Measurements from ENCODE around the gene TEAD1.

The TEAD1 gene

DNA sequence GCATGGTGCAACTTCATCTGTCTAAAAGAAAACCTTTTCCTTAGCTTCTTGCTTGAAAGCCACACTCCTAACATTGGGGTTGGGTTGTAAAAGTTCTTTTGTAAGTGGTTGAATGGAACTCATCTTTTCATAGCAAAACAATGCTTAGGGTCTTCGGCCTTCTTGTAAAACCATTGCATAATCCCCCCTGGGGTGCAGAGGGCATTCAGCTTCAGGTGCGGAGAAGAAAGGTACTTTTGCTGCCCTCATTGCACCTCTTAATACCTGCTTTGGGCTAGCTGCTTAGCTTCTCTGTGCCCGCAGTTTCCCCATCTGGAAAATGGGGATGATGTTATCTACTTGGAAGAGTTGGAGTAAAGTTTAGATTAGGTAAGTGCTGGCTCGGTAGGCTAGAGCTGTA, 10.1 kb downstream of the TEAD1 start:
- H3K4me3 ChIP-seq (ENCODE audit: low read depth, low read length) = no peak overlapping the region
- TF ChIP-seq, protein P1, sequence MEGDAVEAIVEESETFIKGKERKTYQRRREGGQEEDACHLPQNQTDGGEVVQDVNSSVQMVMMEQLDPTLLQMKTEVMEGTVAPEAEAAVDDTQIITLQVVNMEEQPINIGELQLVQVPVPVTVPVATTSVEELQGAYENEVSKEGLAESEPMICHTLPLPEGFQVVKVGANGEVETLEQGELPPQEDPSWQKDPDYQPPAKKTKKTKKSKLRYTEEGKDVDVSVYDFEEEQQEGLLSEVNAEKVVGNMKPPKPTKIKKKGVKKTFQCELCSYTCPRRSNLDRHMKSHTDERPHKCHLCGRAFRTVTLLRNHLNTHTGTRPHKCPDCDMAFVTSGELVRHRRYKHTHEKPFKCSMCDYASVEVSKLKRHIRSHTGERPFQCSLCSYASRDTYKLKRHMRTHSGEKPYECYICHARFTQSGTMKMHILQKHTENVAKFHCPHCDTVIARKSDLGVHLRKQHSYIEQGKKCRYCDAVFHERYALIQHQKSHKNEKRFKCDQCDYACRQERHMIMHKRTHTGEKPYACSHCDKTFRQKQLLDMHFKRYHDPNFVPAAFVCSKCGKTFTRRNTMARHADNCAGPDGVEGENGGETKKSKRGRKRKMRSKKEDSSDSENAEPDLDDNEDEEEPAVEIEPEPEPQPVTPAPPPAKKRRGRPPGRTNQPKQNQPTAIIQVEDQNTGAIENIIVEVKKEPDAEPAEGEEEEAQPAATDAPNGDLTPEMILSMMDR (IDR thresholded peaks at IDR 0.05; ENCODE audit: borderline replicate concordance, insufficient read depth, low read depth, low read length) = no peak

DNA sequence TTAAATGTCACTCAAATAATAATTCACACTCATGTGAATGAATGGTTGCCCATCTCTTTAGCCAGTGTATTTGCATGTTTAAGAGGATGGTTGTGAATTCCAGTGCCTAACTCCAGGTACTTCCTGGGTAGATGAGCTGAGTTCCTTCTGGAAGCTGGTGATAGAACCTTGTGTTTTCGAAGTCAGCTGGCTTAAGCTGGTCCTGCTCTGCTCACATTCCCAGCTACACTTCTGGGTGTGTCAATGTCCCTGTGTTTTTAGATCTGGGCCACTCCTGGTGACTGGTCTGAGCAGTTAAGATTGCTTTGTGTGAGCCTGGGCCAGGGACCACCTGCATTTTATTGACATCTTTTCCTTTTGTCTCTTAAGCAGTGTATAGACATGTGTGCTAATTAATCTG, 10.6 kb downstream of the TEAD1 start:
- TF ChIP-seq, protein P1 (IDR thresholded peaks at IDR 0.05; ENCODE audit: borderline replicate concordance, insufficient read depth, low read depth, low read length) = no peak
- no peak overlapping the region for H3K4me3 ChIP-seq (ENCODE audit: low read depth, low read length)

DNA sequence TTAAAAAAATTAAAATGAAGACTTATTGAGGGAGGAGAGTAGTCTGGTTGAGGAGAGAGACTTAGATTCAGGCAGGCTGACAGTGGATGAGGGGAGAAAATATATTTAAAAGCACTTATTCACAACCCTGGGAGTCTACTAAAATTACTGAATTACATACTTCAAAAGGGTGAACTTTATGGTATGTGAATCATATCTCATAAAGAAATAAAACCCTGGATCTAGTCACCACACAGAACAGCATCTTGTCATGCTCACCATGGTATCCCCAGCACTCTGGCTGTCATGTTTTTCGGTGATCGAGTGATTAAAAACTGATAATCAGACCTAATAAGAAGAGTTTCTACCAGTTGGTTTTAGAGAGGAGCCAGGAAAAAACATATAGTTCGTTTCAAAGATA, 11.0 kb downstream of the TEAD1 start:
- no peak overlapping the region for H3K4me3 ChIP-seq (ENCODE audit: low read depth, low read length)
- TF ChIP-seq, protein P1 (IDR thresholded peaks at IDR 0.05; ENCODE audit: borderline replicate concordance, insufficient read depth, low read depth, low read length) = no peak

DNA sequence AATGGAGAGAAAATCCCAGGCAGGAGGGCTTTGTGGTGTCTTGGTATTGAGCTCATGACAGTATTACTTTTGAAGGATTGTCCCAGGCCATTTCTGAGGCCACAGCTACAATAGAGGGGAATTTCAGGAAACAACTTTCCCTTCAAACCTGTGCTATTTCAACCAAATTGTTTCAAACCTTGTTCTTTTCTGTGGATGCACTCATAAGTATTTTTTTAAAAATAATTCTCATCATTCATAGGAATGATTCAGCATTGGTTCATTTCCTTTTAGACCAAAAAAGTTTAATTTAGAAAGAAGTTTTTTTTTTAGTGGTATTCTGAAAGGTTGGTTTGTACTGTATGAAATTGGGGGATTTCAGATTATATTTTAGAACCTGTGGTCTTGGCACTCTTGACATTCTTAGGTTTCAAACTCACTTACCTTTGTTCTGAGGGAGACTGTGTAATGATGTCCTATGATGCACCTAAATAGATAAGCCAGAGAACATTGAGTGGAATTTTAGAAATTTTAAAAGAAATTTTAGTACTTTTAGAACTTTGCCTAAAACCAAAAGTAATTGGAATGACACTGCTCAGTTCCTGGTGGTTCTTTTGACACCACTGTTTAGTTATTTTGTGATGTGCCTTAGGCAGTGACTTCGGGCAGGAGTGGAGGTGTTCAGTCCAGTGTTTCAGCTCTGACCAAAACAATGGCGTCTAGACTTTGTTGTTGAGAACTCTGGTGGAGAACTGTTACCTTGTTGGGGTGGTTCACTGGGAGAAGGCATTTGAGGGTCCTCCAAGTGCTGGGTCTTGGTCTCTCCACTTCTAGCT, 12.2 kb downstream of the TEAD1 start:
- TF ChIP-seq, protein P1 (IDR thresholded peaks at IDR 0.05; ENCODE audit: borderline replicate concordance, insufficient read depth, low read depth, low read length) = no peak
- H3K4me3 ChIP-seq (ENCODE audit: low read depth, low read length) = no peak overlapping the region

DNA sequence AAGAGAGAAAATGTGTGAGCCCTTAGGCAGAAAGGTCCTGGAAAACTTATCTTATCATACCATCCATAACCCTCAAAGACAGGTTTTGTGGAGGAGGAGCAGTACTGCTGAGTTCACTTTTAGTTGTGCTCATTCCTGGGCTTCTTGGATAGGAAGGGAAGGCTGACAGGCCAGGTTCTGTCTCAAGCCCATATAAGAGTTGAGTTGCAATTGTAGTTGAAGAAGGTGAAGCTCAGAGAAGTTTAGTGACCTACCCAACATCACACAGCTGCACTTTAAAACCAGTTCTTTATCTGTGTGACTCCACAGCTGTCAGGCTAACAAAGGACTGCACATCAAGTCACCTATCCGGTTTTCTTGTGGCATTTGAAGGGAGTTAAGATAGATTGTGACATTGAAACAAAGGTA, 13.0 kb downstream of the TEAD1 start:
- H3K4me3 ChIP-seq (ENCODE audit: low read depth, low read length) = no peak overlapping the region

DNA sequence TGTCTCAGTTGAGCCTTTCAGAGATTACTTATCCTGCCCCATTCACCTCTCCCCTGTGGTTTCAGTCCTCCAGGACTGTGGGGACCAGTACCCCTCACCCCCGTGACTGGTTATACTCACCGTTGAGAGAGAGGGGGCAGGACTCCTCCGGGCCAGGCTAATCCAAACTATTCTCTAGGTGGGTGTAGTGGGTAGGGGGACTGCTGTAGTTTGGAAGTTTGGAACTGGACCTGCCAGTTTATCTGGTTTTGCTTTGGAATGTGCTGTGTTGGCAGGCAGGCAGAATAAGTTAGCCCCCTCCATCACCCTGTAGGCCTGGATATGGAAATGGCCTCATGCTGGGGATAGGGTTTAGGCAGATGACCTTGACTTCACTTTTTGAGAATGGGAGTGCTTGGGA, 13.5 kb downstream of the TEAD1 start:
- TF ChIP-seq, protein P1 (IDR thresholded peaks at IDR 0.05; ENCODE audit: borderline replicate concordance, insufficient read depth, low read depth, low read length) = no peak
- no peak overlapping the region for H3K4me3 ChIP-seq (ENCODE audit: low read depth, low read length)

More for the DNA sequence above, 13.0 kb downstream of the TEAD1 start:
- TF ChIP-seq, protein P1 (IDR thresholded peaks at IDR 0.05; ENCODE audit: borderline replicate concordance, insufficient read depth, low read depth, low read length) = no peak

Measured in GM12875 (cell line).